ENCODE results near the gene ZBTB42.

ZBTB42 gene

GRCh38 chr14:104803280-104803911 is 2.5 kb downstream of the ZBTB42 start:
- TF ChIP-seq CTCF (IDR thresholded peaks at IDR 0.05; ENCODE audit: low read depth, low read length) = no peak
- H3K4me3 ChIP-seq (ENCODE audit: low read depth, low read length) = no peak overlapping the region

- TF ChIP-seq CTCF (IDR thresholded peaks at IDR 0.05; ENCODE audit: low read depth, low read length) = no peak
- no peak overlapping the region for H3K4me3 ChIP-seq (ENCODE audit: low read depth, low read length)
Observed at GRCh38 chr14:104803912-104804410, 3.1 kb downstream of the ZBTB42 start.

DNA sequence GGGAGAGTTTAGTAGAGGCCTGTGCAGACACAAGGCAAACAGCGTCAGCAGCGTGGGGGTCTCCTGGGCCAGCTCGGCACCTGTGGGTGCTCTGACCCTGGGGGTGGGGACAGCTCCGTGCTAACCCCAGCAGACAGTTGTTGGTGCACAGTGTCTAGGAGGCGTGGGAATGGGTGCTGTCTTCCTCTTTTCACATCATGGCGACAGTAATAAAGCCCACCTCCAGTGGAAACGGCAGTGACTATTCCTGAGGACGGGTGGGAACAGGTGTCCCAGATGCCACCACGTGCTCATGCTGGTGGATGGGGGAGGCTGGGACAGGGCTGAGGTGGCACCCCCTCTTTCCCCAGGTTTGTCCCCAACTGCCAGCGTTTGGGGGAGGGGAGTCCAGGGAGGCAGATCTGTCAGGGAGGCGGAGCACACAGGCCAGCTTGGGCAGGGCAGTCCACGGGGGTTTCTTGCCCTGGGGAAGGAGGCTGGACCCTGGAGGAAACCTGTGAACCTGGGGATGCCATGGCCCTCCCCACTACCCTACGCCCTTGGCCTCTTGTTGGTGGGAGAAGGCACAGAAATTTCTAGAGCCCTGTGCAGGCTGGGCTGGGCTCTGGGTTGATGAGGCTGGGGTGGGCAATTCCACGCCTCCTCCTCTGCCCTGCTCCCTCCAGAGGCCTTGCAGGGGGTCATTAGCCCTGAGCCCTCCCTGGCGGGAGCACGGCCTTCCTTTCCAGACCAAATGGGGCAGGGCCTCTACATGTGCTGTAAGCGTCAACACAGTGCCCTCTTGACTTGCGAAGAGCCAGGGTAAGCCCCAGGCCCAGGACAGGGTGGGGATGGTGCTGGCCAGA is 3.8 kb downstream of the ZBTB42 start:
- H3K4me3 ChIP-seq (ENCODE audit: low read depth, low read length) = no peak overlapping the region
- TF ChIP-seq CTCF (IDR thresholded peaks at IDR 0.05; ENCODE audit: low read depth, low read length) = no peak

DNA sequence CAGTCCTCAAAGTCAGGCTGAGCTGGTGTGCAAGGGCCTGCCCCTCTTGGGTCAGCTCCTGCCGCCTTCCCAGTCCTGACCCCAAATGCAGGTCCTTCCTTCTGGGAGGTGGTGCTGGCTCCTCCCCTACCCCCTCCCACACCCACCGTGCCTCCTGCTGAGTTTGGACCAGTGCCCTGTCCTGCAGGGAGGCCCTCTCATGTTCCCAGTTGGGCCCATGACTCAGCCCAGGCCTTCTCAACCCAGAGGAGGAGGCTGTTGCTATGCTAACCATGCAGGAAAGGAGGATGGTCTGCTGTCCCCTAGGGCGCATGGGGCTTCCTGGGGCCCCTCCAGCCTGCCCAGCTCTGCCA is 4.4 kb downstream of the ZBTB42 start:
- TF ChIP-seq CTCF (IDR thresholded peaks at IDR 0.05; ENCODE audit: low read depth, low read length) = no peak
- H3K4me3 ChIP-seq (ENCODE audit: low read depth, low read length) = no peak overlapping the region

DNA sequence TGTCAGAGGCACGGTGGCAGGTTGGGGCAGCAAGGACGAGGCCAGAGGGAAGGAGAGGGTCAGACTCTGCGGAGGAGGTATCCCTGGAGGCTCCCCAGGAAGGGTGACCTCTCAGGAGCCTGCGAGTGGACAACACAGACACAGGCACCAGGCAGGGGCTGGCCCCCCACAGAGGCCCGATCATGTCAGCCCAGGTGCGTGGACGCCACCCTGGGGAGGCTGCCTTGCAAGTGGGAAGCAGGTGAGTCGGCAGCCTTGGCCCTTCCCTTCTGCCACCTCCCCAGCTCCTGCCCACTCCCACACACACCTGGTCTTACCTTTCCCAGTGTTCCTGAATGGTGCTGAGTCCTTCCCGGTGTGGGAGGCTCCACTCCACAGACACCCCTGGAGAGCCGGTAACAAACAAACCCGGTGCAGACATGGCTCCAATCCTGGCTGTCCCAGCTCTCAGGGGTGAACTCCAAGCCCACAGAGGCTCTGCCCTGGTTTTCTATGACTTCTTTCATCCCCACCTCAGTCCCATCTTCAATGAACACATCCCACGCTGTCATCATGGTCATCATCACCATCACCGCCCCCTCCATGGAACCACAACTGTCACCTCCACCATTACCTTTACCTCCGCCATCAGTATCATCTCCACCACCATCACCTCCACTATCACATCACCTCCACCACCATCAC is 5.2 kb downstream of the ZBTB42 start:
- TF ChIP-seq CTCF (IDR thresholded peaks at IDR 0.05; ENCODE audit: low read depth, low read length) = no peak
- H3K4me3 ChIP-seq (ENCODE audit: low read depth, low read length) = no peak overlapping the region

- no peak overlapping the region for H3K4me3 ChIP-seq (ENCODE audit: low read depth, low read length)
- no peak for TF ChIP-seq CTCF (IDR thresholded peaks at IDR 0.05; ENCODE audit: low read depth, low read length)
Observed at GRCh38 chr14:104806625-104807465, 5.9 kb downstream of the ZBTB42 start.

All from WI38 (cell line).